GM13976 (cell line): ENCODE results near the gene CNTNAP5.

Source experiments
- DNase-seq: peaks from one replicate; pipeline ENCODE4 v3.0.0; 2012; ENCODE audit warnings: low spot score
- in situ Hi-C: fragments of 300-500 bp; cut with MboI; formaldehyde crosslinking; loops from one replicate; pipeline ENCODE4 v1.12.0; 2022; ENCODE audit warnings: low sequenced_read_pairs, mixed read lengths, inconsistent platforms; ENCODE audit not compliant: unreplicated experiment
- TF ChIP-seq, protein P1 (sequence below): IDR thresholded peaks from 2 replicates; pipeline ENCODE4 v1.5.1; 2012; ENCODE audit warnings: borderline replicate concordance, mild to moderate bottlenecking; ENCODE audit not compliant: insufficient read depth; ENCODE audit errors: extremely low read depth, missing control alignments, control extremely low read depth

CNTNAP5 gene

DNA sequence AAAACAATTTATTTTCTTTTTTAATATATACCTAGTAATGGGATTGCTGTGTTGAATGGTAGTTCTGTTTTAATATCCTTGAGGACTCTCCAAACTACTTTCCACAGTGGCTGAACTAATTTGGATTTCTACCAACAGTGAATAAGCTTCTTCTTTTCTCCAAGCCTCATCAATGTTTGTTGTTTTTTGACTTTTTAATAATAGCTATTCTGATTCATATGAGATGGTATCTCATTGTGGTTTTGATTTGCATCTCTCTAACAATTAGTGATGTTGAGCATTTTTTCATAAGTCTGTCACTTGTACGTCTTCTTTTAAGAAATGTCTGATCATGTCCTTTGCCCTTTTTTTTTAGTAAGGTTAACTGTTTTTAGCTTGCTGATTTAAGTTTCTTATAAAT, 863.3 kb downstream of the CNTNAP5 start:
- in situ Hi-C loops, result no loop called here
- TF ChIP-seq, protein P1, sequence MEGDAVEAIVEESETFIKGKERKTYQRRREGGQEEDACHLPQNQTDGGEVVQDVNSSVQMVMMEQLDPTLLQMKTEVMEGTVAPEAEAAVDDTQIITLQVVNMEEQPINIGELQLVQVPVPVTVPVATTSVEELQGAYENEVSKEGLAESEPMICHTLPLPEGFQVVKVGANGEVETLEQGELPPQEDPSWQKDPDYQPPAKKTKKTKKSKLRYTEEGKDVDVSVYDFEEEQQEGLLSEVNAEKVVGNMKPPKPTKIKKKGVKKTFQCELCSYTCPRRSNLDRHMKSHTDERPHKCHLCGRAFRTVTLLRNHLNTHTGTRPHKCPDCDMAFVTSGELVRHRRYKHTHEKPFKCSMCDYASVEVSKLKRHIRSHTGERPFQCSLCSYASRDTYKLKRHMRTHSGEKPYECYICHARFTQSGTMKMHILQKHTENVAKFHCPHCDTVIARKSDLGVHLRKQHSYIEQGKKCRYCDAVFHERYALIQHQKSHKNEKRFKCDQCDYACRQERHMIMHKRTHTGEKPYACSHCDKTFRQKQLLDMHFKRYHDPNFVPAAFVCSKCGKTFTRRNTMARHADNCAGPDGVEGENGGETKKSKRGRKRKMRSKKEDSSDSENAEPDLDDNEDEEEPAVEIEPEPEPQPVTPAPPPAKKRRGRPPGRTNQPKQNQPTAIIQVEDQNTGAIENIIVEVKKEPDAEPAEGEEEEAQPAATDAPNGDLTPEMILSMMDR, result no peak
- no peak for DNase-seq

DNA sequence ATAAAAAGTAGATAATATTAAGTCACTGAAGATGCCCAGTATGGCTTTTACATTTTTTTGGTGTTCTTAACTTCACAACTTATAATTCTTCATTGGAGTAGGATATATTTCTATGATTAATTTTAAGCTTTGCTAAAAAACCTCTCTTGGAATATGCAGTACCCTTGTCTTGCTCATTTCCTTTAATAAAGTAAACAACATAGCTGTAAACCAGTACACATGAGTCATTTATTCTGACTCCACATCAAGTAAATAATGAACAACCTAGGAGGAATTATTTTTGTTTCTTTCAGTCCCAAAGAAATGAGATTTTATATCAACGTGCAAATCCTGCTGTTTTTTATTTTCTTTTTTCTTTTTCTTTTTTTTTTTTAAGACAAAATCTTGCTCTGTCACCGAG, 869.1 kb downstream of the CNTNAP5 start:
- no peak for DNase-seq

DNA sequence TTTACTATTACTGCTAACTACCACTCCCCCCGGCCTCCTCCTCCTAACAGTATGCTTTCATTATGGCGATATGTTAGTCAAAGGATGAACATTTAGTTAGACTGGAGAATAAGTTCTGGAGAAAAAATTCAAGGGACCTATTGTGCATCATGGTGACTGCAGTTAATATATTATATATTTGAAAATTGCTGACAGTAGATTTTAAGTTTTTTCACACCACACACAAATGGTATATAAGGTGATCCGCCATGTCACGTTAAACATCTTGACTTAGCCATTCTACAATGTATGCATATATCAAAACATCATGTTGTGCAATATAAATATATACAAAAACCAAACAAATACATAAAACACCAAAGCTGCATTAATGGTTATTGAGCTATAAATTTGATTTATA, 873.7 kb downstream of the CNTNAP5 start:
- no peak for DNase-seq
- in situ Hi-C loops, result no loop called here
- TF ChIP-seq, protein P1, result no peak

More for the DNA sequence above, 869.1 kb downstream of the CNTNAP5 start:
- in situ Hi-C loops, result no loop called here
- TF ChIP-seq, protein P1, result no peak

DNA sequence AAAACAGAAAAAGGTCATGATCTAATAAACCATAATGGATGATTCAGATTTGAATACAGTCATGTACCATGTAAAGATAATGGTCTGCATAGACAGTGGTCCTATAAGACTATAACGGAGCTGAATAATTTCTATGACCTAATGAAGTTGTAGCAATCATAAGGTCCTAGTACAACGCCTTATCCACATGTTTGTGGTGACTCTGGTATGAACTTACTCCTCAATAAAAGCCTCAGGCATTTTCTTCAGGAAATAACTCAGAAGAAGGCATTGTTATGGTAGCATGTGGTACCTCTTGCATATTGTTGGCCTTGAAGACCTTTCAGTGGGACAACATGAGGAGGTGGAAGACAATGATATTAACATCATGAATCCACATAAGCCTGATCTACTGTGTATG, 883.3 kb downstream of the CNTNAP5 start:
- TF ChIP-seq, protein P1, result no peak
- in situ Hi-C loops, result no loop called here
- no peak for DNase-seq

DNA sequence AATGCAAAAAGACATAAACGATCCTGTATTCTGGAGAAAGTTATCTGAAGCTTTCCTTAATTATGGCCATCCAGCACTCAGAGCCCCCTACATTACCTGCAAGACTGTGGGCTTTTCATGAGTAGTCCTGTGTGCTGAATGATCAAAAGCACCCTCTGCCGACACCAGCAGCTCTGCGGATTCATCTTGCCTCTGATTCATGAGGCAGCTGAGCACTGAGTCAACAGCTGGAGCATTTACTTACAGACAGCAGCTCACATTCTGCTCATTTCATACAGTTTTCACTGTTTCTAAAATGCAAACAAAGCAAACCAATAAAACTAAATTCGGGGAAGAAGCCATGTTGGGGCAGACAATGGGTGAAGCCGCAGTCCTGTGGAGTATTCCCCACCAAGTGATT, 886.5 kb downstream of the CNTNAP5 start:
- in situ Hi-C loops, result no loop called here
- no peak for DNase-seq
- TF ChIP-seq, protein P1, result no peak

DNA sequence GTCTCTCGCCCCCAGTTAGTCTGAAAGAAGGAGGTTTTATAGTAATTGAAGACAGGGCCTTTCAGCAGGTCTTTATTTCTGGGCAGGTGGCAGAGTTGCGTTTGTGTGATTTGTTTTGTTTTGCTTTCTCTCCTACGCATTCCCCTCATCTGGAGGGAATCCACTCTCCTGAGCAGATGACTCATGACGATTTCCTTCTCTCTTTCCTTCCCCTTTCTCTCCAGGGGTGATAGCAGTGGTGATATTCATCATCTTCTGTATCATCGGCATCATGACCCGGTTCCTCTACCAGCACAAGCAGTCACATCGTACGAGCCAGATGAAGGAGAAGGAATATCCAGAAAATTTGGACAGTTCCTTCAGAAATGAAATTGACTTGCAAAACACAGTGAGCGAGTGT, 888.8 kb downstream of the CNTNAP5 start:
- in situ Hi-C loops, result no loop called here
- TF ChIP-seq, protein P1, result no peak
- no peak for DNase-seq

DNA sequence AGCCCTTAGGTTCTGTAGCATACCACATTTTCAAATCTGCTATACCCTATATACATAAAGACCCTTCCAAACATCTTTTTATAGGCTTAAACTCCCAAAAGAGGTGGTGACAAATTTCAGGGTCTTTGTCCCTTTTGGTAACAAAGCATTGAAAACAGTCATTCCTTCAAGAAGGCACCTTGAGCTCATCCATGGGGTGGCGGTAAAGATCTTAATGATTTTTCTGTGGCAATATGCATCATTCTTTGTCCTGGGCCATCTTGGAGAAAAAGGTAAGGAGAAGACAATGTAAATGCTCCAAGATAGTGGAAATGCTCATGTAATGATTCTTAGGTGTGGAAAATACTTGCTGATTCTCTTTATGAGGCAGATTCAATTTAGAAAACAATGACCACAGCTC, 890.5 kb downstream of the CNTNAP5 start:
- in situ Hi-C loops, result no loop called here
- TF ChIP-seq, protein P1, result peak; percentile 5
- no peak for DNase-seq
